HCT116 (cell line): ENCODE measurements around the gene MIPEP. TPM values are rescaled to one million over a fixed set of nuclear protein-coding genes. Genes with fewer than 3 reads are reported as not detected.

Experiments used
- ATAC-seq: fragments of 200-7000 bp; cut with Tn5 transposase; 2 replicates; pipeline ENCODE4 v1.9.1; 2020; ENCODE audit warnings: mild to moderate bottlenecking, moderate library complexity
- BruUV-seq: library from RNA; stranded (reverse); fragments of 400-500 nt; replicated peaks from 2 replicates; lab custom pipeline; 2021; lab: Mats Ljungman, UMichigan
- CTCF ChIA-PET: fragments of 300-600 bp; sonication (Branson Sonifier 250); formaldehyde crosslinking; loops from one replicate; lab custom pipeline; 2021; ENCODE audit warnings: antibody characterized with exemption; lab: Charles Lee
- POLR2A ChIA-PET: fragments of 300-600, 350-600 bp; sonication (Branson Sonifier 250); formaldehyde crosslinking; loops from one replicate; lab custom pipeline; 2021; ENCODE audit warnings: antibody characterized with exemption; lab: Charles Lee
- RAD21 ChIA-PET, 2 experiments: fragments of 300-600 bp; sonication (Branson Sonifier 250); formaldehyde crosslinking; loops; one replicate each; lab custom pipeline; 2023; ENCODE audit warnings: low total read pairs in 2 of 2; ENCODE audit not compliant: uncharacterized antibody in 2 of 2, unreplicated experiment in 2 of 2, low non-redundant PET in 1 of 2; lab: Charles Lee
- DNase-seq: peaks from one replicate; pipeline ENCODE4 v3.0.0-alpha.2; 2010; ENCODE audit warnings: low read depth, low spot score
- H2AFZ ChIP-seq: fragments of 200-600 bp; shearing (Covaris generic), sonication (generic); 2 replicates; pipeline ENCODE4 v1.6.1; 2017; ENCODE audit warnings: low read depth, mixed run types, mixed read lengths, antibody characterized with exemption, low read length; ENCODE audit not compliant: poor library complexity, severe bottlenecking
- H3K27ac ChIP-seq: 2 replicates; pipeline ENCODE4 v1.5.1; 2012; ENCODE audit warnings: low read depth, low read length
- H3K27me3 ChIP-seq: fragments of 200-600 bp; sonication (generic); 2 replicates; pipeline ENCODE4 v1.6.1; 2016; ENCODE audit warnings: mixed run types, low read length, mixed read lengths; ENCODE audit not compliant: insufficient read depth
- H3K36me3 ChIP-seq, 2 experiments: fragments of 200-500 bp in 1 of 2; fragments of 200-600 bp in 1 of 2; sonication (Bioruptor generic) in 1 of 2; sonication (generic) in 1 of 2; 2 replicates each; pipeline versions ENCODE4 v1.5.1 to v1.6.1; 2014 to 2016; ENCODE audit warnings: low read length in 2 of 2, inconsistent platforms in 1 of 2, mixed read lengths in 1 of 2, mixed run types in 1 of 2; ENCODE audit not compliant: insufficient read depth in 2 of 2, control insufficient read depth in 1 of 2
- H3K4me1 ChIP-seq, 2 experiments: fragments of 200-600 bp in 1 of 2; sonication (generic) in 1 of 2; 2 replicates each; pipeline versions ENCODE4 v1.5.1 to v1.6.1; 2012 to 2017; ENCODE audit warnings: low read length in 2 of 2, inconsistent platforms in 1 of 2, mild to moderate bottlenecking in 1 of 2, mixed read lengths in 1 of 2, mixed run types in 1 of 2, moderate library complexity in 1 of 2; ENCODE audit not compliant: insufficient read depth in 2 of 2, control insufficient read depth in 1 of 2
- H3K4me2 ChIP-seq: fragments of 200-600 bp; sonication (generic); 2 replicates; pipeline ENCODE4 v1.6.1; 2017; ENCODE audit warnings: mixed run types, low read length, mixed read lengths
- H3K4me3 ChIP-seq, 2 experiments: fragments of 200-600 bp in 1 of 2; sonication (generic) in 1 of 2; replicated peaks in 1 of 2; 2 replicates each; pipeline ENCODE4 v1.5.1; 2011 to 2016; ENCODE audit warnings: low read length in 2 of 2, control low read depth in 1 of 2, low read depth in 1 of 2, mild to moderate bottlenecking in 1 of 2, mixed read lengths in 1 of 2, mixed run types in 1 of 2
- H3K79me2 ChIP-seq: fragments of 200-600 bp; sonication (generic); 2 replicates; pipeline ENCODE4 v1.6.1; 2017; ENCODE audit warnings: mild to moderate bottlenecking, mixed run types, low read length, moderate library complexity, mixed read lengths; ENCODE audit not compliant: insufficient read depth
- H3K9ac ChIP-seq: fragments of 200-600 bp; sonication (generic); 2 replicates; pipeline ENCODE4 v1.6.1; 2016; ENCODE audit warnings: low read length, mixed read lengths
- H3K9me2 ChIP-seq: fragments of 200-600 bp; sonication (generic), shearing (Covaris generic); 2 replicates; pipeline ENCODE4 v1.6.1; 2017; ENCODE audit warnings: mixed run types, mild to moderate bottlenecking, moderate library complexity; ENCODE audit not compliant: insufficient read depth
- H3K9me3 ChIP-seq, 2 experiments: fragments of 200-500 bp in 1 of 2; fragments of 200-600 bp in 1 of 2; sonication (Bioruptor generic) in 1 of 2; sonication (generic) in 1 of 2; 2 replicates each; pipeline ENCODE4 v1.6.1; 2014 to 2017; ENCODE audit warnings: low read length in 2 of 2, mixed read lengths in 2 of 2, inconsistent platforms in 1 of 2, low read depth in 1 of 2, mild to moderate bottlenecking in 1 of 2, mixed run types in 1 of 2, moderate library complexity in 1 of 2; ENCODE audit not compliant: control insufficient read depth in 1 of 2, insufficient read depth in 1 of 2
- H4K20me1 ChIP-seq: fragments of 200-600 bp; sonication (generic), shearing (Covaris generic); 2 replicates; pipeline ENCODE4 v1.6.1; 2017; ENCODE audit warnings: mixed run types, mild to moderate bottlenecking, moderate library complexity; ENCODE audit not compliant: insufficient read depth
- CBX3 ChIP-seq: IDR thresholded peaks from 2 replicates; pipeline ENCODE4 v1.6.1; 2012; ENCODE audit warnings: low read depth
- CEBPB ChIP-seq: IDR thresholded peaks from 2 replicates; pipeline ENCODE4 v1.6.1; 2012; ENCODE audit warnings: low read depth
- EGR1 ChIP-seq: IDR thresholded peaks from 2 replicates; pipeline ENCODE4 v1.6.1; 2012; ENCODE audit warnings: low read depth
- EZH2 ChIP-seq: fragments of 200-600 bp; sonication (generic); IDR thresholded peaks from 2 replicates; pipeline ENCODE4 v1.6.1; 2017; ENCODE audit warnings: antibody characterized with exemption, mixed run types
- POLR2AphosphoS5 ChIP-seq: IDR thresholded peaks from 2 replicates; pipeline ENCODE4 v1.6.1; 2011; ENCODE audit warnings: mild to moderate bottlenecking, low read depth, low read length, moderate library complexity
- RAD21 ChIP-seq: IDR thresholded peaks from 2 replicates; pipeline ENCODE4 v1.6.1; 2012; ENCODE audit warnings: low read depth, mild to moderate bottlenecking
- TCF7L2 ChIP-seq: IDR thresholded peaks from 2 replicates; pipeline ENCODE4 v1.7.0; 2011; ENCODE audit warnings: borderline replicate concordance, inconsistent platforms; ENCODE audit not compliant: insufficient read depth, insufficient read length; ENCODE audit errors: extremely low read depth
- YY1 ChIP-seq: IDR thresholded peaks from 2 replicates; pipeline ENCODE4 v1.6.1; 2011; ENCODE audit warnings: low read length, low read depth, moderate library complexity, mild to moderate bottlenecking; ENCODE audit not compliant: insufficient replicate concordance; ENCODE audit errors: extremely low read depth
- ZNF274 ChIP-seq: fragments of 200-500 bp; sonication (Bioruptor generic); IDR thresholded peaks from 2 replicates; pipeline ENCODE4 v1.6.1; 2014; ENCODE audit warnings: mild to moderate bottlenecking, low read depth, low read length, inconsistent platforms
- intact Hi-C: fragments of 100-400 bp; cut with micrococcal nuclease; formaldehyde crosslinking; loops from 2 replicates; pipeline ENCODE4 v1.10.0; 2022
- total RNA-seq: library from RNA; stranded (reverse); gene quantifications from one replicate; pipeline ENCODE4 v1.2.1, GENCODE V29; 2021; ENCODE audit not compliant: unreplicated experiment
- TF ChIP-seq, protein P1 (sequence below): IDR thresholded peaks from 2 replicates; pipeline ENCODE4 v1.6.1; 2012
- TF ChIP-seq, protein P2 (sequence below): IDR thresholded peaks from 2 replicates; pipeline ENCODE4 v1.6.1; 2012; ENCODE audit warnings: low read depth
- TF ChIP-seq, protein P3 (sequence below): IDR thresholded peaks from 2 replicates; pipeline ENCODE4 v1.6.1; 2011; ENCODE audit warnings: mild to moderate bottlenecking, low read length, moderate library complexity; ENCODE audit not compliant: insufficient replicate concordance; ENCODE audit errors: extremely low read depth
- TF ChIP-seq, protein P4 (sequence below): IDR thresholded peaks from 2 replicates; pipeline ENCODE4 v1.6.1; 2012

Gene MIPEP
- total RNA-seq, 1 experiment from 2014 or later, result 33.3 TPM

DNA sequence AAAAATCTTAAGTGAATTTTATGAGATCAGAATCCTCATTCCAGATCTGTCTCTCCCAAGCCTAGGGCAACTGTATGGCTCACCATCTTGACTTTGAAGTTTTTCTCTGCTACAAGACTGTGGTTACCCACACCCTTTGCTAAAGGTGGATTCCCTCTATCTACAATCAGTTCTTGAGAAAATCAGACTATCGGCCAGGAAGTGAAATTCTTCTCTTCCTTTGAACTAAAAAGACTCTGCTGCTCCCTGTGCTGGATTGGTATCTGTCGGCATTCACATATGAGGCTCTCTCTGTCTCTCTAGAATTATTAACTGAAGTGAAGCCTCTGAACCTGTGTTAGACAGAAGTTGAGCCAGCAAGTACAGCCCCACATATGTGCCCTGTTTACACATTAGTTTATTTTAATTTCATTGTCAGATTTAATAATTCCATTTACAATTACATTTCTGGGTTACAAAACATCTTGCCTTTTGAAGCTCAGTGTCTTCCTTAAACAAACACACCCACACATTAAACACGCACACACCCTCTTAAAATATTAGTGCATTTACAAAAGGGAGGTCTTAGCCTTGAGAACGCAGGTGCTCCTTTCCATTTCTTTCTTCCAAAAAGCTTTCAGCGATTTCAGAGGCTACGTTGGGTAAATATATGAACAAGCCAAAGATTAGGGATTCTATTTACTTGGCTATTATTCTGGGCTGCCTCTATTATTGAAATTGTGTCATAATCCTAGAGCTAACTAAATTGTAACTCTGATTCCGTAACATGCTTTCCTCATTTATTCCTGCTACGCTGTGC, 145.7 kb downstream of the MIPEP start:
- no peaks in the 10 kb centered on the region for H3K9me3 ChIP-seq
- DNase-seq, result no peak
- no peak overlapping the region for H3K27ac ChIP-seq
- ATAC-seq, result no peak
- no peak overlapping the region for H3K9ac ChIP-seq
- ChIA-PET RAD21 (no interaction called here), CTCF (no interaction called here), POLR2A (no interaction called here)
- no peak overlapping the region for H3K4me2 ChIP-seq
- H3K79me2 ChIP-seq, result no peaks in the 10 kb centered on the region
- TF ChIP-seq POLR2AphosphoS5, result no peak
- TF ChIP-seq EZH2, result no peak
- TF ChIP-seq, protein P1, sequence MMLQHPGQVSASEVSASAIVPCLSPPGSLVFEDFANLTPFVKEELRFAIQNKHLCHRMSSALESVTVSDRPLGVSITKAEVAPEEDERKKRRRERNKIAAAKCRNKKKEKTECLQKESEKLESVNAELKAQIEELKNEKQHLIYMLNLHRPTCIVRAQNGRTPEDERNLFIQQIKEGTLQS, result no peak
- no peak for TF ChIP-seq EGR1
- TF ChIP-seq, protein P2, sequence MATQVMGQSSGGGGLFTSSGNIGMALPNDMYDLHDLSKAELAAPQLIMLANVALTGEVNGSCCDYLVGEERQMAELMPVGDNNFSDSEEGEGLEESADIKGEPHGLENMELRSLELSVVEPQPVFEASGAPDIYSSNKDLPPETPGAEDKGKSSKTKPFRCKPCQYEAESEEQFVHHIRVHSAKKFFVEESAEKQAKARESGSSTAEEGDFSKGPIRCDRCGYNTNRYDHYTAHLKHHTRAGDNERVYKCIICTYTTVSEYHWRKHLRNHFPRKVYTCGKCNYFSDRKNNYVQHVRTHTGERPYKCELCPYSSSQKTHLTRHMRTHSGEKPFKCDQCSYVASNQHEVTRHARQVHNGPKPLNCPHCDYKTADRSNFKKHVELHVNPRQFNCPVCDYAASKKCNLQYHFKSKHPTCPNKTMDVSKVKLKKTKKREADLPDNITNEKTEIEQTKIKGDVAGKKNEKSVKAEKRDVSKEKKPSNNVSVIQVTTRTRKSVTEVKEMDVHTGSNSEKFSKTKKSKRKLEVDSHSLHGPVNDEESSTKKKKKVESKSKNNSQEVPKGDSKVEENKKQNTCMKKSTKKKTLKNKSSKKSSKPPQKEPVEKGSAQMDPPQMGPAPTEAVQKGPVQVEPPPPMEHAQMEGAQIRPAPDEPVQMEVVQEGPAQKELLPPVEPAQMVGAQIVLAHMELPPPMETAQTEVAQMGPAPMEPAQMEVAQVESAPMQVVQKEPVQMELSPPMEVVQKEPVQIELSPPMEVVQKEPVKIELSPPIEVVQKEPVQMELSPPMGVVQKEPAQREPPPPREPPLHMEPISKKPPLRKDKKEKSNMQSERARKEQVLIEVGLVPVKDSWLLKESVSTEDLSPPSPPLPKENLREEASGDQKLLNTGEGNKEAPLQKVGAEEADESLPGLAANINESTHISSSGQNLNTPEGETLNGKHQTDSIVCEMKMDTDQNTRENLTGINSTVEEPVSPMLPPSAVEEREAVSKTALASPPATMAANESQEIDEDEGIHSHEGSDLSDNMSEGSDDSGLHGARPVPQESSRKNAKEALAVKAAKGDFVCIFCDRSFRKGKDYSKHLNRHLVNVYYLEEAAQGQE, result no peak
- no peak for TF ChIP-seq CEBPB
- no peak for TF ChIP-seq CBX3
- TF ChIP-seq, protein P3, sequence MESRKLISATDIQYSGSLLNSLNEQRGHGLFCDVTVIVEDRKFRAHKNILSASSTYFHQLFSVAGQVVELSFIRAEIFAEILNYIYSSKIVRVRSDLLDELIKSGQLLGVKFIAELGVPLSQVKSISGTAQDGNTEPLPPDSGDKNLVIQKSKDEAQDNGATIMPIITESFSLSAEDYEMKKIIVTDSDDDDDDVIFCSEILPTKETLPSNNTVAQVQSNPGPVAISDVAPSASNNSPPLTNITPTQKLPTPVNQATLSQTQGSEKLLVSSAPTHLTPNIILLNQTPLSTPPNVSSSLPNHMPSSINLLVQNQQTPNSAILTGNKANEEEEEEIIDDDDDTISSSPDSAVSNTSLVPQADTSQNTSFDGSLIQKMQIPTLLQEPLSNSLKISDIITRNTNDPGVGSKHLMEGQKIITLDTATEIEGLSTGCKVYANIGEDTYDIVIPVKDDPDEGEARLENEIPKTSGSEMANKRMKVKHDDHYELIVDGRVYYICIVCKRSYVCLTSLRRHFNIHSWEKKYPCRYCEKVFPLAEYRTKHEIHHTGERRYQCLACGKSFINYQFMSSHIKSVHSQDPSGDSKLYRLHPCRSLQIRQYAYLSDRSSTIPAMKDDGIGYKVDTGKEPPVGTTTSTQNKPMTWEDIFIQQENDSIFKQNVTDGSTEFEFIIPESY, result no peak
- TF ChIP-seq ZNF274, result no peak
- TF ChIP-seq, protein P4, sequence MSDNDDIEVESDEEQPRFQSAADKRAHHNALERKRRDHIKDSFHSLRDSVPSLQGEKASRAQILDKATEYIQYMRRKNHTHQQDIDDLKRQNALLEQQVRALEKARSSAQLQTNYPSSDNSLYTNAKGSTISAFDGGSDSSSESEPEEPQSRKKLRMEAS, result no peak
- TF ChIP-seq YY1, result no peak
- no peak for TF ChIP-seq TCF7L2
- TF ChIP-seq RAD21, result no peak
- no peak overlapping the region for H2AFZ ChIP-seq
- intact Hi-C loops, result no loop called here
- no peaks in the 10 kb centered on the region for H3K27me3 ChIP-seq
- no peak overlapping the region for H3K4me3 ChIP-seq
- no peaks in the 10 kb centered on the region for H3K36me3 ChIP-seq
- H4K20me1 ChIP-seq, result no peaks in the 10 kb centered on the region
- no TSS peak for BruUV-seq
- peaks cover 2 to 13% of the 10 kb centered on the region in 2 experiments; a peak in 3 of 4 replicates for H3K4me1 ChIP-seq
- H3K9me2 ChIP-seq, result no peaks in the 10 kb centered on the region
